Measurements from ENCODE around the gene ZNF12.
"Not testable (repeated sequence)": the region's sequence is repeated elsewhere in the genome, so short reads cannot be mapped to it uniquely, and the experiment has no call there.

ZNF12 gene

GRCh38 chr7:6725003-6725402, 18.3 kb upstream of the ZNF12 start:
- H3K4me3 ChIP-seq (replicated peaks; ENCODE audit: insufficient read depth, low read length): no peak overlapping the region
- H3K27me3 ChIP-seq (ENCODE audit: insufficient read depth, poor library complexity, severe bottlenecking): no peaks in the 10 kb centered on the region
- peak overlapping the region; percentile 52 for H3K27ac ChIP-seq (replicated peaks)
- peak; percentile 61 to 86 for DNase-seq (ENCODE audit: low read depth in 1 of 2, low spot score in 1 of 2)
- peak; percentile 58; the same call in 1 of the 2 replicates for TF ChIP-seq SPI1 (IDR thresholded peaks at IDR 0.05; ENCODE audit: borderline replicate concordance, low read depth)
- no peak for TF ChIP-seq GABPA (IDR thresholded peaks at IDR 0.05; ENCODE audit: low read depth)

- not testable (repeated sequence) for H3K4me3 ChIP-seq (replicated peaks; ENCODE audit: insufficient read depth, low read length); DNase-seq (ENCODE audit: low read depth in 1 of 2, low spot score in 1 of 2); H3K27ac ChIP-seq (replicated peaks); H3K27me3 ChIP-seq (ENCODE audit: insufficient read depth, poor library complexity, severe bottlenecking)
These were observed 17.6 kb upstream of the ZNF12 start for GRCh38 chr7:6724351-6724750.

GRCh38 chr7:6718124-6718523, 11.4 kb upstream of the ZNF12 start:
- H3K4me3 ChIP-seq (replicated peaks; ENCODE audit: insufficient read depth, low read length): no peak overlapping the region
- no peak overlapping the region for H3K27ac ChIP-seq (replicated peaks)
- H3K27me3 ChIP-seq (ENCODE audit: insufficient read depth, poor library complexity, severe bottlenecking): no peaks in the 10 kb centered on the region
- no peak for TF ChIP-seq GABPA (IDR thresholded peaks at IDR 0.05; ENCODE audit: low read depth)
- no peak for DNase-seq (ENCODE audit: low read depth in 1 of 2, low spot score in 1 of 2)

GRCh38 chr7:6715898-6716297, 9.2 kb upstream of the ZNF12 start:
- not testable (repeated sequence) for DNase-seq (ENCODE audit: low read depth in 1 of 2, low spot score in 1 of 2)

GRCh38 chr7:6714360-6714759, 7.6 kb upstream of the ZNF12 start:
- no peak for TF ChIP-seq POLR2AphosphoS5 (IDR thresholded peaks at IDR 0.05; ENCODE audit: low read depth)
- TF ChIP-seq REST (IDR thresholded peaks at IDR 0.05; ENCODE audit: insufficient replicate concordance, low read depth): no peak
- no peak for TF ChIP-seq CTCF (IDR thresholded peaks at IDR 0.05; ENCODE audit: insufficient read depth, low read length)
- no peak for TF ChIP-seq GABPA (IDR thresholded peaks at IDR 0.05; ENCODE audit: low read depth)
- no peak for TF ChIP-seq SPI1 (IDR thresholded peaks at IDR 0.05; ENCODE audit: borderline replicate concordance, low read depth)
- Histone ChIP-seq H3K27me3 (ENCODE audit: insufficient read depth, poor library complexity, severe bottlenecking) (no peaks in the 10 kb centered on the region), H3K4me3 (replicated peaks; ENCODE audit: insufficient read depth, low read length) (no peak overlapping the region), H3K27ac (replicated peaks) (no peak overlapping the region)
- no peak for DNase-seq (ENCODE audit: low read depth in 1 of 2, low spot score in 1 of 2)

More at GRCh38 chr7:6715898-6716297, 9.2 kb upstream of the ZNF12 start:
- H3K27me3 ChIP-seq (ENCODE audit: insufficient read depth, poor library complexity, severe bottlenecking); H3K4me3 ChIP-seq (replicated peaks; ENCODE audit: insufficient read depth, low read length); H3K27ac ChIP-seq (replicated peaks): not testable (repeated sequence)

GRCh38 chr7:6709808-6710207, 3.1 kb upstream of the ZNF12 start:
- Histone ChIP-seq H3K4me3 (replicated peaks; ENCODE audit: insufficient read depth, low read length) (no peak overlapping the region), H3K27ac (replicated peaks) (no peak overlapping the region), H3K27me3 (ENCODE audit: insufficient read depth, poor library complexity, severe bottlenecking) (no peaks in the 10 kb centered on the region)
- TF ChIP-seq POLR2AphosphoS5 (IDR thresholded peaks at IDR 0.05; ENCODE audit: low read depth): no peak
- no peak for TF ChIP-seq CTCF (IDR thresholded peaks at IDR 0.05; ENCODE audit: insufficient read depth, low read length)
- no peak for TF ChIP-seq REST (IDR thresholded peaks at IDR 0.05; ENCODE audit: insufficient replicate concordance, low read depth)
- no peak for DNase-seq (ENCODE audit: low read depth in 1 of 2, low spot score in 1 of 2)

Measured in HL-60 (cell line).